Measurements from ENCODE around the gene ST8SIA6.

DNA sequence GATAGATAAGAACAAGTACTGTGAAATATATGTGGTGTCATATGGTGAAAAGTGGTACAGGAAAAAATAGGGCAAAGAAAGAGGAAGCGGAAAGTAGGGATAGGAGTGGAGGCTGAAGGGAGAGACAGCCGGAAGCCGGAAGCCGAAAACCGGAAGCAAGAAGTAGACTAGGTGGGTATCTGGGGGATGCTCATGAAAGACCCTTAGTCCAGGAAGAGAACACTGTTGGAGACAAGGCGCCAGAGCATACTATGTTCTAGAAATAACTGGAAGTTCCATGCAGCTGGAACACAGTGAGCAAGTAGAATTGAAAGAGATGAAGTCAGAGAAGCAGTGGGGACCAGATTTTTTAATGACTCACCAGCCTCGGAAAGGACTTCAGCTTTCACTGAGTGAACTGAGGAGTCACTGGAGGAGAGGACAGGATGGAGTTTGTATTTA is 22.5 kb downstream of the ST8SIA6 start:
- TF ChIP-seq POLR2AphosphoS5 (IDR thresholded peaks at IDR 0.05; ENCODE audit: low read depth, low read length) (no peak), POLR2A (IDR thresholded peaks at IDR 0.05; ENCODE audit: low read depth, low read length) (no peak), TAF1 (IDR thresholded peaks at IDR 0.05; ENCODE audit: low read depth, low read length) (no peak), SPI1 (IDR thresholded peaks at IDR 0.05; ENCODE audit: low read depth, low read length) (no peak)
